ENCODE data around the gene SIK3.

Gene SIK3

DNA sequence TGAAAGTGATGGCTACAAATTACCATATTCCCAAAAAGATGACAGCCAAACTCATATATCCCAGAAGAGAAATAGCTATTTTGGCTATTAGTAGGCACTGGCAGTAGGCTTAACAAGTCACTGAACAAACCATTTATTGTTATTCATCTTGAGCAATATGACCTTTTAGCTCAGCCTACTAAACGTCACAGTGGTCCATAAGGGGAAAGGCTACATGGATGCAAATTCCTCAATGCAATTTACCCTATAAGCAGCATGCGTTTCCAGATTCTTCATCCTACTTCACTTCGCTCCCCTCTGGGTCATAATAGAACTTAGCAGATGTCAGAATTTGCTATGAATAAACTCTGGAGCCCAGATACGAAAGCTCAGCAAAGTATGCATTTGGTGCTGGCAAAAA lies 114.0 kb downstream of the SIK3 start:
- H3K4me3 ChIP-seq (ENCODE audit: low read depth, low read length) = no peak overlapping the region
- no peak for DNase-seq (ENCODE audit: low read depth)
- no peak for TF ChIP-seq CTCF (IDR thresholded peaks at IDR 0.05; ENCODE audit: insufficient read depth, low read depth, low read length, missing control alignments)

- no peak for DNase-seq (ENCODE audit: low read depth)
- no peak overlapping the region for H3K4me3 ChIP-seq (ENCODE audit: low read depth, low read length)
- no peak for TF ChIP-seq CTCF (IDR thresholded peaks at IDR 0.05; ENCODE audit: insufficient read depth, low read depth, low read length, missing control alignments)
These were observed 116.9 kb downstream of the SIK3 start for GRCh38 chr11:116981266-116981885.

GRCh38 chr11:116980136-116980793 lies 118.0 kb downstream of the SIK3 start:
- TF ChIP-seq CTCF (IDR thresholded peaks at IDR 0.05; ENCODE audit: insufficient read depth, low read depth, low read length, missing control alignments) = no peak
- DNase-seq (ENCODE audit: low read depth) = peak; percentile 78

GRCh38 chr11:116976941-116977570 lies 121.2 kb downstream of the SIK3 start:
- H3K4me3 ChIP-seq (ENCODE audit: low read depth, low read length) = no peak overlapping the region
- TF ChIP-seq CTCF (IDR thresholded peaks at IDR 0.05; ENCODE audit: insufficient read depth, low read depth, low read length, missing control alignments) = no peak
- DNase-seq (ENCODE audit: low read depth) = no peak

More at GRCh38 chr11:116980136-116980793, 118.0 kb downstream of the SIK3 start:
- peak overlapping the region; percentile 20; the same call in 1 of the 2 replicates for H3K4me3 ChIP-seq (ENCODE audit: low read depth, low read length)

DNA sequence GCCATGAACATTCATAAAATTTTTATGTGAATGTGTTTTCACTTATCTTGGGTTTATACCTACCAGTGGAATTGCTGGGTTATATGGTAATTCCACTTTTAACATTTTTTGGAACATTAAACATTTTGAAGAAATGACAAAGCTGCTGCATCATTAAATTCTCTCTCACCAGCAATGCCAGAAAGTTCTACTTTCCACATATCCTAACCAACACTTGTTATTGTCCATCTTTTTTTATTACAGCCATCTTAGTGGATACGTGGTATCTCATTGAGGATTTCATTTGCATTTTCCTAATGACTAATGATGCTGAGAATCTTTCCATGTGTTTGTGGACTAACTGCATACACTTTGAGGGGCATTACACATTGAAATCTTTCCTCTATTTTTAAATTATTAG lies 122.6 kb downstream of the SIK3 start:
- no peak overlapping the region for H3K4me3 ChIP-seq (ENCODE audit: low read depth, low read length)
- no peak for TF ChIP-seq CTCF (IDR thresholded peaks at IDR 0.05; ENCODE audit: insufficient read depth, low read depth, low read length, missing control alignments)
- DNase-seq (ENCODE audit: low read depth) = no peak

DNA sequence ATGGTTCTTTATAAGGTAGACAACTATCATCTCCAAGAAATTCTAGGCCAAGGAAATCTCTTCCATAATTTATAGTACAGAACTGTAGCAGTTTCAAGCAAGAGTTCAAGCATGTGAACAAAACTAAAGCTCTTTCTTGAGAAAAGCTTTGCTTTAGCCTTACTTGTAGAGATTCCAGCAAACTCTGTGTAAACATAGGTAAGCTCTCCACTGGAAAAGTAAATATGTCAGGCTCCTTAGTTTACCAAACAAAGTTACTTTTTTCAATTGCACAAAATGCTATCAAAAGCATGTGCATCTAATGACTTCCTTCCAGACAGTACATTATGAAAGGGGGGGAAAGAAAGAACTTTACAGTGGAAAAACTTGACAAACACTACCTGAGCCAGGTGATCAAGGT lies 125.0 kb downstream of the SIK3 start:
- no peak overlapping the region for H3K4me3 ChIP-seq (ENCODE audit: low read depth, low read length)
- no peak for TF ChIP-seq CTCF (IDR thresholded peaks at IDR 0.05; ENCODE audit: insufficient read depth, low read depth, low read length, missing control alignments)
- no peak for DNase-seq (ENCODE audit: low read depth)
